ENCODE results near the gene SMS.

DNA sequence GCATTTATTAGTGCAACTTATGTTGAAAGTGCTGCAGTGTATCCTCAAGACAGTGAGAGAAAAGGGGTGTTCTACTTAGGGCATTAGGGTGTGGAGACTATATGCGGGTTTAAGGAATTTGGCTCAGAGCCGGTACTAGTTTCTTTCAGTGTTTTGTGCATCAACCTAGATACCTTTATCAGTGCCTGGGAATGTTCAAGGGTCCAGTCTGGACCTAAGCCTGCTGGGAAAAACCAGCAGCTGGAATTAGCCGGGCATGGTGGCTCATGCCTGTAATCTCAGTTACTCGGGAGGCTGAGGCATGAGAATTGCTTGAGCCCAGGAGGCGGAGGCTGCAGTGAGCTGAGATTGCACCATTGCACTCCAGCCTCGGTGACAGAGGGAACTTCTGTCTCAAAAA, 99.0 kb downstream of the SMS start:
- TF ChIP-seq EZH2 (IDR thresholded peaks at IDR 0.05; ENCODE audit: low read depth): no peak
- TF ChIP-seq, protein P1, sequence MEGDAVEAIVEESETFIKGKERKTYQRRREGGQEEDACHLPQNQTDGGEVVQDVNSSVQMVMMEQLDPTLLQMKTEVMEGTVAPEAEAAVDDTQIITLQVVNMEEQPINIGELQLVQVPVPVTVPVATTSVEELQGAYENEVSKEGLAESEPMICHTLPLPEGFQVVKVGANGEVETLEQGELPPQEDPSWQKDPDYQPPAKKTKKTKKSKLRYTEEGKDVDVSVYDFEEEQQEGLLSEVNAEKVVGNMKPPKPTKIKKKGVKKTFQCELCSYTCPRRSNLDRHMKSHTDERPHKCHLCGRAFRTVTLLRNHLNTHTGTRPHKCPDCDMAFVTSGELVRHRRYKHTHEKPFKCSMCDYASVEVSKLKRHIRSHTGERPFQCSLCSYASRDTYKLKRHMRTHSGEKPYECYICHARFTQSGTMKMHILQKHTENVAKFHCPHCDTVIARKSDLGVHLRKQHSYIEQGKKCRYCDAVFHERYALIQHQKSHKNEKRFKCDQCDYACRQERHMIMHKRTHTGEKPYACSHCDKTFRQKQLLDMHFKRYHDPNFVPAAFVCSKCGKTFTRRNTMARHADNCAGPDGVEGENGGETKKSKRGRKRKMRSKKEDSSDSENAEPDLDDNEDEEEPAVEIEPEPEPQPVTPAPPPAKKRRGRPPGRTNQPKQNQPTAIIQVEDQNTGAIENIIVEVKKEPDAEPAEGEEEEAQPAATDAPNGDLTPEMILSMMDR (conservative IDR thresholded peaks at IDR 0.05): no peak
